ENCODE measurements around the gene MICOS13. TPM values are rescaled to one million over a fixed set of nuclear protein-coding genes. Genes with fewer than 3 reads are reported as not detected.

Gene MICOS13
- total RNA-seq, result 172 TPM
- long read RNA-seq, transcript C19orf70-201 (4 exons, 896 nt), result major isoform, 90 of 102 reads
- long read RNA-seq, partial matches to known transcripts, result 2 of 102 reads
- long read RNA-seq, other reads (novel, unspliced or antisense), result 4 of 102 reads

DNA sequence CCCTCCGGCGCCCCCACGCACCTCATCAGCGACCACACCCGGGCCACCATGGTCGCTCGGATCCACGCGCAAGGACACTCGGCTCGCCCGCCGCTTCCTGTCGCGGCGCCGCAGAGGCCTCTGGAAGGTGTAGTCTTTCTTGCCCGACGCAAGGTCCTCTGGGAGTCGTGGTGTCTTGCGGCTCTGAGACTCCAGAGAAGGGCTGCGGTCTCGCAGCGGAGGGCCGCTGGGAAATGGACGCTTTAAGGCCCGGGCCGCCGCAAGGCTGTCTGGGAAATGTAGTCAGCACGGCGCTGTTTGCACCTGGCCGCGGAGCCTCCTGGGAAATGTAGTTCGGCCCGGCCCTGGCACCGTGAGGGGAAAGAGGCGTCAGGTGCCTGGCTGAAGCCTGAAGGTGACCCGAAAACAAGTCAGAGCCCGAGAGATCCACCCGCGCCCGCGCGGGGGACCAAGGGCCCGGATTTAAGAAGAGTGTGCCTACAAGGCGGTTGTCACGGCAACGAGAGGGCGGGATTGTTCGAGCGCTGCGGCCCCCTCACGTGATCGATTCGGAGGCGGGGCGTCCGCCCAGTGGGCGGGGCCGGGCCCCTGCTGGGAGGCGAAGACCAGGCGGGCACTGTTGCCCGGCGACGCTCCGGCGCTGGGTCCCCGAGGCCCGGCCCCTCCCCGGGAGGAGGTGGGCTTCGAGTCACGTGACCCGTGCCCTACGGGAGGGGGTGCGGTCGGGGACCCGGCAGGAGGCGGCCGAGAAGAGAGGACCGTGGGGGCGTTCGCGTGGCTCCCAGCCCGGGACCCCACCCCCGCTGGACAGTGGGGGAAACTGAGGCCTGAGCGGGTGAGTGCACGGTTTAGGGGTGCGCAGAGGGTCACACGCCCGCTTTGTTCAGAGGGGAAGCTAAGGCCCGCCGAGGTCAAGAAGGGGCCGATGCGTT, at the start of gene MICOS13, which contains the start of gene HSD11B1L:
MICOS13 (minus strand) TSS at position 80 of the 932 bp plus-strand sequence; CDS start at position 50, 30 bp downstream.
HSD11B1L (plus strand) TSS at position 591 of the 932 bp plus-strand sequence. CDS start 3,806 bp downstream, outside the sequence.
- DNase-seq (ENCODE audit: missing footprints), result peak; percentile 100
- intact Hi-C loops (cut with DNase I), result loop anchor here (2.0 to 5.0 kb wide), 3 partner anchors 42 to 110 kb away; partner anchors contain the start of genes CATSPERD, DUS3L, LONP1 and SAFB
- peak; percentile 94 for ATAC-seq

- ATAC-seq, result no peak
- no peak for DNase-seq (ENCODE audit: missing footprints)
- intact Hi-C loops (cut with DNase I), result no loop called here
Observed at GRCh38 chr19:5727453-5728050, 47.2 kb upstream of the MICOS13 start.

GRCh38 chr19:5719961-5720790, 39.9 kb upstream of the MICOS13 start, which contains the start of the genes CATSPERD and LONP1:
CATSPERD (plus strand) TSS chr19:5720637; CDS start chr19:5720738, 101 bp downstream.
LONP1 (minus strand) TSS chr19:5720146; CDS start chr19:5720132, 14 bp downstream.
- ATAC-seq (peak; percentile 99), DNase-seq (ENCODE audit: missing footprints) (peak; percentile 99)
- intact Hi-C loops (cut with DNase I), result loop anchor here (2.0 to 5.0 kb wide), 2 partner anchors 29 to 38 kb away; partner anchors contain the start of genes HSD11B1L, MICOS13 and RPL36

DNA sequence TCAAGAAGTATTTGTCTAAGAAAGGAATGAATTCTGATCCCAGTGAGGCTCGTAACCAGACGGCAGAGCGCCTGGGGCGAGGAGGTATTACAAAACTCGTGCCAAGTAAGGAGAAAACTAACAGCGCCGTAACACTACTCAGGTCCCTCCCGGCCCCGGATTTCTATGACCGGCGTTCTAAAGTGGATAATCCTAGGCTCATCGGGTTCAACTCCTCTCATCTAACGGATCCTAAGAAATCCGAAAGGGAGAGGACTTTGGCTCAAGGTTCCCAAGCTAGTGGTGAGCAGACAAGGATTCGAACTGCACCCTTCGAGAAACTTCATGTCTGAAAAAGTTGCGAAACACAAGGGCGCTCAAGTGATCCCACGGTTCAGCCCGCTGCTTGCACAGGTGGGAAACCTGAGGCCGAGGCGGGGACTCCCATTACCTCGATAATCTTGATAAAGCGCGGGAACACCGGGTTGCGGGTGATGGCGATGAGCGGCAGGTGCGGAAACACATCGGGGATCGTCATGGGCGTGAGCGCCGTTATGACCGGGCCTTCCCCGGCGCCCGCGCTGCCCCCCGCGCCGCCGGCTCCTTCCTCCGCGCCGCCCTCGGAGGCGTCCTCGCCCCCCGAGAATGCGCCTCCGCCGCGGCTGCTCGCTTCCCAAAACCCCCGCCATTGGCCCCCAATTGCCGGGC, 39.1 kb upstream of the MICOS13 start:
- DNase-seq (ENCODE audit: missing footprints) (peak; percentile 64), ATAC-seq (no peak)

DNA sequence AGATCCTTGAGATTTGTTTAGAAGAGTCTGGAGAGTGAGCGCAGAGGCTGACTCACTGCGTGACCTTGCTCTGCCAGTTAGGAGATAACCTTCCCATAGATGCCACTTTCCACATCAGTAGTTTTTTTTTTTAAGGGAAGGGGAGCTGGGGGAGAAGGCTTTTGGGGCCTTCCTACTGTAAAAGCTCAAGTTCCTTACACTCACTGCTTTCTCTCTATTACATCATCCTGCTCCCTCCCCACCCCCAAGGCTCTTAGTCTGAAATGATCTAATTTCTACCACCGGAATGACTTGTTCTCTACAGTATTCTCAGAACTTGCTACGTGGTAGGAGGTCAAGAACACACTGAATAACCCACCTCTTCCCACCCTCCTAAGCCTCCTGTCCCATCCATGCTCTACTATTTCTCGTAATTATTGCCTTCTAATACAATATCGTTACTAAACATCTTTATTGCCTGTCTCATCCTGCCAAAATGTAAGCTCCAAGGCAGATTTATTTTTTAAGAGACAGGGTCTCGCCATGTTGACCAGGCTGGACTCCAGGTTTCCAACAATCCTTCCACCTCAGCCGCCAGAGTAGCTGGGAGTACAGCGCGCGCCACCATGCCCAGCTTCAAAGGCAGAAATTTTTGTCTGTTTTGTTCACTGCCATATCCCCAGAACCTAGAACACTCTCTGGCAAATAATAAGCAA, 38.4 kb upstream of the MICOS13 start:
- DNase-seq (ENCODE audit: missing footprints), result no peak

More for the DNA sequence above, 39.1 kb upstream of the MICOS13 start:
- intact Hi-C loops (cut with DNase I), result loop anchor here (2.0 kb wide), 1 partner anchor 29 kb away; the partner anchor contains the start of gene RPL36

GRCh38 chr19:5718037-5718578, 37.8 kb upstream of the MICOS13 start:
- ATAC-seq, result no peak
- DNase-seq (ENCODE audit: missing footprints), result peak; percentile 22
- intact Hi-C loops (cut with DNase I), result loop anchor here (2.0 kb wide), 1 partner anchor 27 kb away; the partner anchor contains the start of gene RPL36

More for the DNA sequence above, 38.4 kb upstream of the MICOS13 start:
- ATAC-seq, result no peak
- intact Hi-C loops (cut with DNase I), result loop anchor here (2.0 kb wide), 1 partner anchor 28 kb away; the partner anchor contains the start of gene RPL36

- no peak for ATAC-seq
- intact Hi-C loops (cut with DNase I), result no loop called here
Observed at GRCh38 chr19:5717215-5717935, 37.1 kb upstream of the MICOS13 start.

DNA sequence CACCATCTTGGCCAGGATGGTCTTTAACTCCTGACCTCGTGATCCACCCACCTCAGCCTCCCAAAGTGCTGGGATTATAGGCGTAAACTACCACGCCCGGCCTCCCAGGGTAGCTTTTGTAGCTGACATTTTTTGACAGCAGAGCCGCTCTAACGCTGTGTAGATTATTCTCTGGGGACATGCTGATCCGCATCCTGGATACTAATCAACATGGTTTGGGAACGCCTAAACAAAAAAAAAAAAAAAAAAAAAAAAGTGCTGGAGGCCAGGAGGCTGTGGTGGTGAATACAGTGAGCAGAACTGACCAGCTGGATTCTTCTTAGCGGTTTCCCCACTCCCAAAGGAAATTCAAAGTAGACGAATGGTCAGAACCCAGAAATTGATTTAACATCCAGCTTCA, 34.5 kb upstream of the MICOS13 start:
- DNase-seq (ENCODE audit: missing footprints) (peak; percentile 2), ATAC-seq (no peak)
- intact Hi-C loops (cut with DNase I), result no loop called here

More at GRCh38 chr19:5717215-5717935, 37.1 kb upstream of the MICOS13 start:
- peak; percentile 9 for DNase-seq (ENCODE audit: missing footprints)

DNA sequence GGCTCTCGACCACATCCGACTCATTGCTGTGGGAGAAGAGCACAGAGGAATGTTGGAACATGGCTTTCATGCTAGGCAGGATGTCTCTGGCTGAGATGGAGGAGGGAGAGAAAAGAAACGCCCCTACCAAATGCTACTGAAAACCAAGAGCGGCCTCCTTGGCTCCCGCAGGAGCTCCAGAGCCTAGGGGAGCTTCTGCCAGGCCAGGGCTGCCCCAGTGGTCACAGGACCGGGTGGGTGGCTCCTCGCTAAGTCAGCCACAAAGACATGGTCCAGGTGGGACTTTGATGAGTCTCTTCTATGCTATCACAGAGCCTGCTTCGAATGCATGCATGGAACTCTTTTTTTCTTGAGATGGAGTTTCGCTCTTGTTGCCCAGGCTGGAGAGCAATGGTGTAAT, 32.9 kb upstream of the MICOS13 start:
- DNase-seq (ENCODE audit: missing footprints), result no peak
- intact Hi-C loops (cut with DNase I), result no loop called here
- ATAC-seq, result no peak

- DNase-seq (ENCODE audit: missing footprints), result no peak
- intact Hi-C loops (cut with DNase I), result no loop called here
- ATAC-seq, result no peak
Observed at GRCh38 chr19:5711713-5712161, 31.4 kb upstream of the MICOS13 start.

- ATAC-seq (no peak), DNase-seq (ENCODE audit: missing footprints) (no peak)
- intact Hi-C loops (cut with DNase I), result no loop called here
Observed at GRCh38 chr19:5711025-5711424, 30.7 kb upstream of the MICOS13 start.

GRCh38 chr19:5707576-5708575, 27.6 kb upstream of the MICOS13 start:
- intact Hi-C loops (cut with DNase I), result no loop called here
- DNase-seq (ENCODE audit: missing footprints) (no peak), ATAC-seq (no peak)

GRCh38 chr19:5706876-5707573, 26.7 kb upstream of the MICOS13 start:
- DNase-seq (ENCODE audit: missing footprints) (no peak), ATAC-seq (no peak)
- intact Hi-C loops (cut with DNase I), result no loop called here

DNA sequence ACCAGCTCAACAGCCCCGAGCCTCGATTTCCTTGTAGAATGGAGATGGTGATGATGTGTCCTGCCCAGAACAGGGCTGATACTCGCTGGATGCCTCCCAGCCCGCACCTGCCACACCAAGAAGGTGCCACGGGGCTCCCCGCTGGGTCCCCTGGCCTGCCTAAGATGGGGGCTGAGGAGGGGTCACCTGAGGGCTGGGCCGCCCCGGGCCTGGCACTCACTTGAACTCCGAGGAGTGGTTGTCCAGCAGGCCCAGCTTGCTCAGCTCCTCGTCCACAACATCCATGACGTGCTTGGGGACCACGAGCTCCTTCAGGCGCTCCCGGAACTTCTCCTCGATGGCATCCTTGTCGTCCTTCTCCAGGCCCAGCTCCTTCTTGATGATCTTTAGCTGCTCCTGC, 25.2 kb upstream of the MICOS13 start:
- no peak for ATAC-seq
- intact Hi-C loops (cut with DNase I), result no loop called here
- no peak for DNase-seq (ENCODE audit: missing footprints)
